ENCODE data around the gene KRT222. TPM values are rescaled to one million over a fixed set of nuclear protein-coding genes. Genes with fewer than 3 reads are reported as not detected.

KRT222 gene
- total and polyA plus RNA-seq, 2 of the 13 experiments (the other 11 are each of a cell fraction or from before 2014, with no cell fraction given), result not detected

DNA sequence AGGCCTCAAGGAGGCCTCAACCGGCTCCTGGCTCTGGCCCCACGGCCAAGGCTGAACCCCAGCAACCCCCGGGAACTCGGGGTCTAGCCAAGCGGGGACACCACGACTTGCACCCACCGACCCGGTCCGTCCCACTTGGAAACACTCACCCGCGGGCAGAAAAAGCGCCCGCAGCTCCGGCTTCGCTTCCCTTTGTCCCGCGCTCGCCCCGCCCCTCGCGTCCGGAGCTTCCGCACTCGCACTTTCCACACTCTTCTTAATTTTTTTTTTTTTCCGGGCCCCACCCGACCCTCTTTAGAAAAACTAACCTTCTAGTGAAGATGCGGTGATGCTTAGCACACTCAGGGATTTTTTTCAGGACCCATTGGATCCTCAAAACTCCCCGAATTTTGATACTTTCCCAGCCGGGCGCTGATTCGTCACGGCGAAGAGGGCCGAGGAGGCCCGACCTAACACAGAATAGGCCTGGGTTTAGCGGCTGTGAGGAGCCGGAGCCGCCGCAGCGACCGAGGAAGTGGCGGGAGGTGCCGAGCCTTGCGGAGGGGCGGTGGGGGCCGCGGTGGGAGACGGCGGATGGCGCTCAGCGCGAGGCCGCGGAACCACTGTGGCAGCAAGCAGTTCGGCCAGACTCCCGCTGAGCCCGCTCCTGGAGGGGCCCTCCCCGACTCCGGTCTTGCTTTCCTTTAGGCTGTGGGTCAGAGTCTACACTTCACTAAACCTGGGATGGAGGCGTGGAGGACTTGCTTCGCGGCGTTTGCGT, 17.2 kb downstream of the KRT222 start, which contains the start of gene SMARCE1 (continued):
- TF ChIP-seq GTF2F1 (IDR thresholded peaks at IDR 0.05; ENCODE audit: low read length) (no peak), CEBPB (IDR thresholded peaks at IDR 0.05; ENCODE audit: borderline replicate concordance, low read depth, low read length) (no peak), NCOA1 (CRISPR knock-in tag; IDR thresholded peaks at IDR 0.05) (no peak), TMF1 (CRISPR knock-in tag; IDR thresholded peaks at IDR 0.05; ENCODE audit: low read depth) (peak; percentile 11; the same call in 1 of the 2 replicates), GZF1 (CRISPR knock-in tag; IDR thresholded peaks at IDR 0.05) (peak; percentile 74; the same call in 1 of the 2 replicates), PITX1 (CRISPR knock-in tag; IDR thresholded peaks at IDR 0.05) (no peak), SRSF1 (optimal IDR thresholded peaks at IDR 0.05; ENCODE audit: low read depth, low read length) (peak; percentile 93), KDM5A (IDR thresholded peaks at IDR 0.05; ENCODE audit: borderline replicate concordance, low read length) (peak; percentile 98), ZNF850 (CRISPR knock-in tag; conservative IDR thresholded peaks at IDR 0.05) (no peak; the same call in 1 of the 2 replicates), PHF8 (CRISPR knock-in tag; IDR thresholded peaks at IDR 0.05) (peak; percentile 100), BRF2 (CRISPR knock-in tag; IDR thresholded peaks at IDR 0.05) (no peak), ZNF441 (CRISPR knock-in tag; IDR thresholded peaks at IDR 0.05; ENCODE audit: borderline replicate concordance) (peak; percentile 15; the same call in 1 of the 2 replicates), YEATS2 (CRISPR knock-in tag; IDR thresholded peaks at IDR 0.05; ENCODE audit: borderline replicate concordance) (peak; percentile 90), ZNF44 (CRISPR knock-in tag; IDR thresholded peaks at IDR 0.05) (peak; percentile 67; the same call in 1 of the 2 replicates), ATAD3A (CRISPR knock-in tag; IDR thresholded peaks at IDR 0.05) (0 out of 2 replicates have a peak, but pooled peaks have one; percentile 31), ZFP36L2 (CRISPR knock-in tag; IDR thresholded peaks at IDR 0.05) (0 out of 2 replicates have a peak, but pooled peaks have one; percentile 54), TBL1XR1 (IDR thresholded peaks at IDR 0.05; ENCODE audit: borderline replicate concordance, low read length, partially characterized antibody) (no peak)
- TF ChIP-seq, protein P1, sequence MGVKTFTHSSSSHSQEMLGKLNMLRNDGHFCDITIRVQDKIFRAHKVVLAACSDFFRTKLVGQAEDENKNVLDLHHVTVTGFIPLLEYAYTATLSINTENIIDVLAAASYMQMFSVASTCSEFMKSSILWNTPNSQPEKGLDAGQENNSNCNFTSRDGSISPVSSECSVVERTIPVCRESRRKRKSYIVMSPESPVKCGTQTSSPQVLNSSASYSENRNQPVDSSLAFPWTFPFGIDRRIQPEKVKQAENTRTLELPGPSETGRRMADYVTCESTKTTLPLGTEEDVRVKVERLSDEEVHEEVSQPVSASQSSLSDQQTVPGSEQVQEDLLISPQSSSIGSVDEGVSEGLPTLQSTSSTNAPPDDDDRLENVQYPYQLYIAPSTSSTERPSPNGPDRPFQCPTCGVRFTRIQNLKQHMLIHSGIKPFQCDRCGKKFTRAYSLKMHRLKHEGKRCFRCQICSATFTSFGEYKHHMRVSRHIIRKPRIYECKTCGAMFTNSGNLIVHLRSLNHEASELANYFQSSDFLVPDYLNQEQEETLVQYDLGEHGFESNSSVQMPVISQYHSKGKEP (CRISPR knock-in tag; IDR thresholded peaks at IDR 0.05), result no peak
- TF ChIP-seq, protein P2, sequence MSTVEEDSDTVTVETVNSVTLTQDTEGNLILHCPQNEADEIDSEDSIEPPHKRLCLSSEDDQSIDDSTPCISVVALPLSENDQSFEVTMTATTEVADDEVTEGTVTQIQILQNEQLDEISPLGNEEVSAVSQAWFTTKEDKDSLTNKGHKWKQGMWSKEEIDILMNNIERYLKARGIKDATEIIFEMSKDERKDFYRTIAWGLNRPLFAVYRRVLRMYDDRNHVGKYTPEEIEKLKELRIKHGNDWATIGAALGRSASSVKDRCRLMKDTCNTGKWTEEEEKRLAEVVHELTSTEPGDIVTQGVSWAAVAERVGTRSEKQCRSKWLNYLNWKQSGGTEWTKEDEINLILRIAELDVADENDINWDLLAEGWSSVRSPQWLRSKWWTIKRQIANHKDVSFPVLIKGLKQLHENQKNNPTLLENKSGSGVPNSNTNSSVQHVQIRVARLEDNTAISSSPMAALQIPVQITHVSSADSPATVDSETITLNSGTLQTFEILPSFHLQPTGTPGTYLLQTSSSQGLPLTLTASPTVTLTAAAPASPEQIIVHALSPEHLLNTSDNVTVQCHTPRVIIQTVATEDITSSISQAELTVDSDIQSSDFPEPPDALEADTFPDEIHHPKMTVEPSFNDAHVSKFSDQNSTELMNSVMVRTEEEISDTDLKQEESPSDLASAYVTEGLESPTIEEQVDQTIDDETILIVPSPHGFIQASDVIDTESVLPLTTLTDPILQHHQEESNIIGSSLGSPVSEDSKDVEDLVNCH (CRISPR knock-in tag; IDR thresholded peaks at IDR 0.05), result 0 out of 2 replicates have a peak, but pooled peaks have one; percentile 41
- TF ChIP-seq, protein P3, sequence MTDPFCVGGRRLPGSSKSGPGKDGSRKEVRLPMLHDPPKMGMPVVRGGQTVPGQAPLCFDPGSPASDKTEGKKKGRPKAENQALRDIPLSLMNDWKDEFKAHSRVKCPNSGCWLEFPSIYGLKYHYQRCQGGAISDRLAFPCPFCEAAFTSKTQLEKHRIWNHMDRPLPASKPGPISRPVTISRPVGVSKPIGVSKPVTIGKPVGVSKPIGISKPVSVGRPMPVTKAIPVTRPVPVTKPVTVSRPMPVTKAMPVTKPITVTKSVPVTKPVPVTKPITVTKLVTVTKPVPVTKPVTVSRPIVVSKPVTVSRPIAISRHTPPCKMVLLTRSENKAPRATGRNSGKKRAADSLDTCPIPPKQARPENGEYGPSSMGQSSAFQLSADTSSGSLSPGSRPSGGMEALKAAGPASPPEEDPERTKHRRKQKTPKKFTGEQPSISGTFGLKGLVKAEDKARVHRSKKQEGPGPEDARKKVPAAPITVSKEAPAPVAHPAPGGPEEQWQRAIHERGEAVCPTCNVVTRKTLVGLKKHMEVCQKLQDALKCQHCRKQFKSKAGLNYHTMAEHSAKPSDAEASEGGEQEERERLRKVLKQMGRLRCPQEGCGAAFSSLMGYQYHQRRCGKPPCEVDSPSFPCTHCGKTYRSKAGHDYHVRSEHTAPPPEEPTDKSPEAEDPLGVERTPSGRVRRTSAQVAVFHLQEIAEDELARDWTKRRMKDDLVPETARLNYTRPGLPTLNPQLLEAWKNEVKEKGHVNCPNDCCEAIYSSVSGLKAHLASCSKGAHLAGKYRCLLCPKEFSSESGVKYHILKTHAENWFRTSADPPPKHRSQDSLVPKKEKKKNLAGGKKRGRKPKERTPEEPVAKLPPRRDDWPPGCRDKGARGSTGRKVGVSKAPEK (CRISPR knock-in tag; IDR thresholded peaks at IDR 0.05; ENCODE audit: borderline replicate concordance), result peak; percentile 87; the same call in 1 of the 2 replicates

Measured in HepG2 (cell line).